T-cell (primary cell): ENCODE measurements around the gene GALNTL6. TPM values are rescaled to one million over a fixed set of nuclear protein-coding genes. Genes with fewer than 3 reads are reported as not detected.

ENCODE experiments used
- ATAC-seq, 4 experiments: fragments of 200-7000 bp in 3 of 4; fragments of 150-1000 bp in 1 of 4; cut with Tn5 transposase; replicated peaks in 1 of 4; 1 replicate in 3 of 4; 2 replicates in 1 of 4; pipeline ENCODE4 v1.10.0; 2021; ENCODE audit warnings: moderate library complexity in 3 of 4, mild to moderate bottlenecking in 2 of 4, moderate number of reproducible peaks in 1 of 4
- CTCF ChIA-PET, 2 donors: fragments of 300-600 bp; sonication (Branson Sonifier 250); formaldehyde crosslinking; loops; one replicate each; lab custom pipeline; 2022; ENCODE audit warnings: antibody characterized with exemption in 2 of 2; lab: Charles Lee
- POLR2A ChIA-PET, 2 donors: fragments of 300-600 bp; sonication (Branson Sonifier 250); formaldehyde crosslinking; loops; one replicate each; lab custom pipeline; 2022; ENCODE audit warnings: antibody characterized with exemption in 2 of 2; lab: Charles Lee
- DNase-seq, 35 experiments: peaks; one replicate each; pipeline versions ENCODE4 v3.0.0 to v3.0.0-alpha.2; 2013 to 2023
- H3K27ac ChIP-seq: one replicate; pipeline ENCODE4 v1.5.1; 2013; ENCODE audit warnings: low read length
- H3K27me3 ChIP-seq, 2 experiments: replicated peaks in 1 of 2; 1 replicate in 1 of 2; 2 replicates in 1 of 2; pipeline versions ENCODE4 v1.6.1 to v1.7.0; 2013; ENCODE audit warnings: low read length in 1 of 2, mixed read lengths in 1 of 2; ENCODE audit not compliant: control insufficient read depth in 2 of 2, insufficient read depth in 2 of 2; ENCODE audit errors: extremely low read depth in 1 of 2
- H3K36me3 ChIP-seq, 2 donors: 1 replicate in 1 of 2; 2 replicates in 1 of 2; pipeline versions ENCODE4 v1.6.1 to v1.7.0; 2013; ENCODE audit warnings: low read length in 1 of 2; ENCODE audit not compliant: control insufficient read depth in 2 of 2, insufficient read depth in 1 of 2; ENCODE audit errors: extremely low read depth in 1 of 2
- H3K4me1 ChIP-seq, 2 experiments: 1 replicate in 1 of 2; 2 replicates in 1 of 2; pipeline versions ENCODE4 v1.6.1 to v1.7.0; 2013; ENCODE audit warnings: low read length in 2 of 2, mixed read lengths in 1 of 2; ENCODE audit not compliant: insufficient read depth in 2 of 2, control insufficient read depth in 1 of 2; ENCODE audit errors: extremely low read depth in 1 of 2
- H3K4me3 ChIP-seq, 2 donors: 1 replicate in 1 of 2; 2 replicates in 1 of 2; pipeline versions ENCODE4 v1.5.1 to v1.7.0; 2013; ENCODE audit warnings: mild to moderate bottlenecking in 2 of 2, low read length in 1 of 2, moderate library complexity in 1 of 2; ENCODE audit not compliant: control insufficient read depth in 1 of 2; ENCODE audit errors: extremely low read depth in 1 of 2
- H3K9me3 ChIP-seq: 2 replicates; pipeline ENCODE4 v1.7.0; 2013
- H3K27ac Mint-ChIP-seq, 2 donors: one replicate each; pipeline ENCODE4 v1.8.0; 2020 to 2021; ENCODE audit warnings: mild to moderate bottlenecking in 2 of 2, mixed read lengths in 2 of 2
- H3K27me3 Mint-ChIP-seq, 2 donors: one replicate each; pipeline ENCODE4 v1.8.0; 2021 to 2022; ENCODE audit warnings: mixed read lengths in 2 of 2
- H3K36me3 Mint-ChIP-seq: one replicate; pipeline ENCODE4 v1.8.0; 2021; ENCODE audit warnings: mixed read lengths
- H3K4me1 Mint-ChIP-seq, 3 donors: one replicate each; pipeline ENCODE4 v1.8.0; 2020 to 2022; ENCODE audit warnings: mixed read lengths in 3 of 3, mild to moderate bottlenecking in 1 of 3
- H3K4me3 Mint-ChIP-seq, 3 donors: one replicate each; pipeline ENCODE4 v1.8.0; 2020 to 2022; ENCODE audit warnings: mild to moderate bottlenecking in 3 of 3, mixed read lengths in 3 of 3, moderate library complexity in 3 of 3
- H3K9me3 Mint-ChIP-seq, 3 donors: one replicate each; pipeline ENCODE4 v1.8.0; 2020 to 2022; ENCODE audit warnings: mixed read lengths in 3 of 3
- WGBS: methylation state at CpG from one replicate; pipeline ENCODE4 v1.1.5; 2013; ENCODE audit warnings: missing lambda C conversion rate; ENCODE audit not compliant: insufficient coverage; 5-methylcytosine and 5-hydroxymethylcytosine counted together
- total RNA-seq, 35 experiments: library from RNA in 6 of 35; stranded (reverse) in 6 of 35; fragments of 120-200 nt in 1 of 35; gene quantifications; one replicate each; pipeline versions ENCODE4 v1.2.1 to v1.2.4 and lab custom pipeline; 2013 to 2026

Gene GALNTL6
- total RNA-seq, 5 donors from 2014 or later (not counting 1 experiment from before 2014, with no cell fraction given), result not detected

DNA sequence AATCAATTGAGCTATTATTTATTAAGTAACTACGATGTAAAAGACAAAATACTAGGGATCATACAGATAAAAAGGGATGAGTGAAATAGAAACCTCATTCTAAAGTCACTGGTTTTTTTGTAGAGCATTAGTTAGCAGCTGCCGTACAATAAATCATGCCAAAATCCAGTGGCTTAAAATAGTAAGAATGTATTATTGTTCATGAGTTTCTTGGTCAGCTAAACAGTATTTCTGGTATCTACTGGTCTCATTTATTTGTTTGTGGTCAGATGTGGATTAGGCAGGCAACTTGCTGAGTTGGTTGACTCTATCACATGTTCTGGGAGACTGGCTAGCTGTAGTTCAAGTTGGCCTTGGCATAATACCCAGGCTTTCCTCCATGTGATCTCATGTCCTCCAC, 667.3 kb downstream of the GALNTL6 start:
- ChIA-PET POLR2A (no interaction called here), CTCF (no interaction called here)
- DNase-seq (no peak), ATAC-seq (no peak)
- no peaks in the 10 kb centered on the region for H3K4me1 ChIP-seq
- H3K9me3 ChIP-seq, result no peaks in the 10 kb centered on the region
- H3K27me3 ChIP-seq, result no peaks in the 10 kb centered on the region
- H3K4me1 Mint-ChIP-seq, result no peaks in the 10 kb centered on the region
- H3K4me3 Mint-ChIP-seq, result no peak overlapping the region
- H3K27ac ChIP-seq, result no peak overlapping the region
- no peaks in the 10 kb centered on the region for H3K36me3 Mint-ChIP-seq
- WGBS, result 67% methylated on average over 1 of the region's 2 CpGs
- H3K4me3 ChIP-seq, result no peak overlapping the region
- H3K9me3 Mint-ChIP-seq, result peaks cover 5 to 24% (median 19%) of the 10 kb centered on the region in 3 donors
- no peak overlapping the region for H3K27ac Mint-ChIP-seq
- H3K27me3 Mint-ChIP-seq, result no peaks in the 10 kb centered on the region
- H3K36me3 ChIP-seq, result no peaks in the 10 kb centered on the region

DNA sequence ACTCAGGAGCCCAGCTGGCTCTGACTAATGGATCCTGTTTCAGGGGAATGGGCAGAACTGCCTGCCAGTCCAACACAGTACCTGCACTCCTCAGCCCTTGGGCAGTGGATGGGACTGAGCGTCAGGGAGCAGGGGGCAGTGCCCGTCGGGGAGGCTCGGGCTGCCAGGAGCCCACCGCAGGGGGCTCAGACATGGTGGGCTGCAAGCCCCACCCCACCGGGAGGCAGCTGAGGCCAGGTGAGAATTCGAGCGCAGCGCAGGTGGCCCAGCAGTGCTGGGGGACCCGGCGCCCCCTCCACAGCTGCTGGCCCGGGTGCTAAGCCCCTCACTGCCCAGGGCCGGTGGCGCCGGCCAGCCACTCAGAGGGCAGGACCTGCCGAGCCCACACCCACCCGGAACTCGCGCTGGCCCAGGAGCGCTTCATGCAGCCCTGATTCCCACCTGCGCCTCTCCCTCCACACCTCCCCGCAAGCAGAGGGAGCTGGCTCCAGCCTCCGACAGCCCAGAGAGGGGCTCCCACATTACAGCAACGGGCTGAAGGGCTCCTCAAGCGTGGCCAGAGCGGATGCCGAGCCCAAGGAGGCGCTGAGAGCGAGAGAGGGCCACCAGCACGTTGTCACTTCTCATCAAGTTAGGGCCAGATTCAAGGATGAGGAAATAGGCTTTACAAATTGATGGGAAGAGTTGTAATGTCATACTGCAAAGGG, 668.8 kb downstream of the GALNTL6 start:
- H3K27ac Mint-ChIP-seq, result no peak overlapping the region
- no peak overlapping the region for H3K4me3 Mint-ChIP-seq
- H3K27me3 Mint-ChIP-seq, result no peaks in the 10 kb centered on the region
- H3K36me3 Mint-ChIP-seq, result no peaks in the 10 kb centered on the region
- CTCF ChIA-PET, result no interaction called here
- POLR2A ChIA-PET, result no interaction called here
- Histone ChIP-seq H3K27ac (no peak overlapping the region), H3K27me3 (no peaks in the 10 kb centered on the region), H3K4me1 (no peaks in the 10 kb centered on the region), H3K4me3 (no peak overlapping the region), H3K9me3 (no peaks in the 10 kb centered on the region), H3K36me3 (no peaks in the 10 kb centered on the region)
- ATAC-seq (no peak), DNase-seq (no peak)
- peaks cover 5 to 24% (median 19%) of the 10 kb centered on the region in 3 donors for H3K9me3 Mint-ChIP-seq
- H3K4me1 Mint-ChIP-seq, result no peaks in the 10 kb centered on the region
- WGBS, result 91% methylated on average over 28 of the region's 30 CpGs

DNA sequence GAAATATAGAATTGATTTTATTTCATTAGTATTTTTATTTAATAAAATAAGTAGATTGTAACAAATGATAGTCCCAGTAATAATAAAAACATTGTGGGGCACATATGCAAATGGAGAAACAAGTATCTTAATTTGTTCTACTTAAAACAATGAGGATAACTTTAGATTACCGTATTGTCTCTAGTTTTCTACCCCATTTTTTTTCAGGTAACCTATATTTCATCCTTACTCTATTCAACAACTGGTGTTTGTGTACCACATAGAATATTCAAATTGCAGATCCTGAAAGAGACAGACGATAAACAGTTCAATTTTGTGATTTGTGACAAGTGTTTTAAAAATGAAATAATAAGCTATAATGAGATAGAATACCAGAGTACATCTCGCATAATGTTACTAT, 671.8 kb downstream of the GALNTL6 start:
- Mint-ChIP-seq H3K27ac (no peak overlapping the region), H3K4me3 (no peak overlapping the region), H3K27me3 (no peaks in the 10 kb centered on the region), H3K4me1 (no peaks in the 10 kb centered on the region), H3K9me3 (peaks cover 0 to 14% (median 11%) of the 10 kb centered on the region in 3 donors), H3K36me3 (no peaks in the 10 kb centered on the region)
- Histone ChIP-seq H3K9me3 (no peaks in the 10 kb centered on the region), H3K36me3 (no peaks in the 10 kb centered on the region), H3K4me3 (no peak overlapping the region), H3K27ac (no peak overlapping the region), H3K27me3 (no peaks in the 10 kb centered on the region), H3K4me1 (no peaks in the 10 kb centered on the region)
- no peak for ATAC-seq
- no peak for DNase-seq
- ChIA-PET POLR2A (no interaction called here), CTCF (no interaction called here)
- no CpG with 5 or more reads among the region's 3 CpGs for WGBS

DNA sequence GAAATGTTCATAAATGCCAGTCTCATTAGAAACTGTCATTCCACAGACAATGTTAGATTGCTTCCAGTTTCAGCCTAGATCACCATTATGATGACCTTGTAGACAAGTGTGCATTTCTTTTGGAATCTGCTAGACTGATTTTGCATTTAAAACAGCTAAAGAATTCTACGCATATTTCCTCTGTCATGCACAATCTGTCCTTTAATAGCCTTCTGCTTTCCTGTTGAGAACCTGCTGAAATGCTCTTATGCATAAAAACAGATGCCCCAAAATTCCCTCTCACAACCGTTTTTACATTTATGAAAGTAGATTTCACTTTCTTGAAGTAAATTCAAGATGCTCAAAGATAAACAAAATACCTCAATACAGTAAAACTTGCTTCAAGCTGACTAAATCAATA, 673.3 kb downstream of the GALNTL6 start:
- Histone ChIP-seq H3K36me3 (no peaks in the 10 kb centered on the region), H3K4me3 (no peak overlapping the region), H3K27ac (no peak overlapping the region), H3K4me1 (no peaks in the 10 kb centered on the region), H3K27me3 (no peaks in the 10 kb centered on the region), H3K9me3 (no peaks in the 10 kb centered on the region)
- CTCF ChIA-PET, result no interaction called here
- Mint-ChIP-seq H3K9me3 (peaks cover 0 to 6% (median 5%) of the 10 kb centered on the region in 3 donors), H3K4me3 (no peak overlapping the region), H3K4me1 (no peaks in the 10 kb centered on the region), H3K36me3 (no peaks in the 10 kb centered on the region), H3K27ac (no peak overlapping the region), H3K27me3 (no peaks in the 10 kb centered on the region)
- POLR2A ChIA-PET, result no interaction called here
- DNase-seq (no peak), ATAC-seq (no peak)
- WGBS, result no CpG with 5 or more reads among the region's 2 CpGs

DNA sequence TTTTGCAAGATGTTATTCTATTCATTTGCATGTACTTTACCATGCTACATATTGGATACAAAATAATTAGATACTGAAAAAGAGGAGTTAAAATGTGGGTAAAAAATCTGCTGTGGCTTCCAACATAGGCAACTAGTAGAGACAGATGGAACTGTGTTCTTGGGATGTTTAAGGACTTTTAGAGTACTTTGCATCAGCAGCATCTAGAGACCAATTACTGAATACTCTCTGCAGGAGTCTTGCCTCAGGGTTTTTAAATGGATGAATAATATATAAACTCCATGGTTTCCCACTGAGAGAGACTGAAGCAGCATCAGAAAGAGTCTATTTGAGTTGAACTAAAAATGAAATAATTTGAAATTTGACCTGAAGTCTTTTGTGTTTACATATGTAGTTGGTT, 676.7 kb downstream of the GALNTL6 start:
- Histone ChIP-seq H3K36me3 (no peaks in the 10 kb centered on the region), H3K9me3 (no peaks in the 10 kb centered on the region), H3K27me3 (no peaks in the 10 kb centered on the region), H3K4me1 (no peaks in the 10 kb centered on the region), H3K4me3 (no peak overlapping the region), H3K27ac (no peak overlapping the region)
- H3K27ac Mint-ChIP-seq, result no peak overlapping the region
- H3K4me3 Mint-ChIP-seq, result no peak overlapping the region
- no peaks in the 10 kb centered on the region for H3K36me3 Mint-ChIP-seq
- no peak for ATAC-seq
- POLR2A ChIA-PET, result no interaction called here
- H3K27me3 Mint-ChIP-seq, result no peaks in the 10 kb centered on the region
- no peaks in the 10 kb centered on the region for H3K4me1 Mint-ChIP-seq
- no peak for DNase-seq
- CTCF ChIA-PET, result no interaction called here
- peaks cover 0 to 4% (median 0%) of the 10 kb centered on the region in 3 donors for H3K9me3 Mint-ChIP-seq

DNA sequence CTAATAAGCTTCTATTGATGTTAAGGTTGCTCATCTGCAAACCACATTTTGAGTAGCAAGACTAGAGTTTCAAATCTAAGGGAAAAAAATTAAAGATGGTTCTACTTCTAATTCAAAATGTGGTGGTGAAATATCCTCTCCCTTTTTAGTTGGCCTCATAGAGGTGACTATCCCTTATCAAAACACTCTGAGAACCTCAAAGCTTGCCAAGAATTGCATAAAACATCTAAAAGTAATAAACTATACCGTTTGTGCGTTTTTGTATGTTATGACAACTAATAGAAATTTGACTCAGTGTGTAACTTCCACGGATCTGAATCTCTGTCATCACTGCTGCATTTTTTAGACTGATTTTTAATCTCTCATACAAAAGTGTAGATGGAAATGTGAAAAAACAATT, 682.6 kb downstream of the GALNTL6 start:
- Histone ChIP-seq H3K36me3 (no peaks in the 10 kb centered on the region), H3K4me1 (no peaks in the 10 kb centered on the region), H3K4me3 (no peak overlapping the region), H3K27ac (no peak overlapping the region), H3K9me3 (no peaks in the 10 kb centered on the region), H3K27me3 (no peaks in the 10 kb centered on the region)
- ATAC-seq (no peak), DNase-seq (no peak)
- ChIA-PET POLR2A (no interaction called here), CTCF (no interaction called here)
- H3K4me1 Mint-ChIP-seq, result no peaks in the 10 kb centered on the region
- H3K27ac Mint-ChIP-seq, result no peak overlapping the region
- H3K9me3 Mint-ChIP-seq, result peaks cover 0 to 4% (median 2%) of the 10 kb centered on the region in 3 donors
- H3K4me3 Mint-ChIP-seq, result no peak overlapping the region
- no peaks in the 10 kb centered on the region for H3K36me3 Mint-ChIP-seq
- no CpG with 5 or more reads among the region's 3 CpGs for WGBS
- no peaks in the 10 kb centered on the region for H3K27me3 Mint-ChIP-seq

DNA sequence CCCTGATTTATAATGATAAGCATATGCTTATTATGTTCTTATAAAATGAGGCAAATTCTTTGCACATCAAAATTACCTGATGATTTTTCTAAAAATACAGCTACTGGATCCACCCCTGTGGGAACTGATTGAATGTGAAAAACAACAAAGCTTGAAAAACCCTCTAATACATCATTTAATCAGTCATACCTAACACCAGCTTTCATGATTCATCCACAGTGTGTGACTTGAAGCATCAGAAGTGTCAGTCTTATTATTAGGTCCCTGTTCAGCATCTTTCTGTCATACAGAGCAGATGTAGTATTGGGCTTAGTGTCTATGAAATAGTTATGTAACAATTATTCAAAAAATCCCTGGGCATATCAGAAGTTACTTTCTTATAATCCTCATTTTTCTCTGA, 684.1 kb downstream of the GALNTL6 start:
- no peaks in the 10 kb centered on the region for H3K36me3 Mint-ChIP-seq
- Histone ChIP-seq H3K36me3 (no peaks in the 10 kb centered on the region), H3K4me1 (no peaks in the 10 kb centered on the region), H3K27ac (no peak overlapping the region), H3K4me3 (no peak overlapping the region), H3K27me3 (no peaks in the 10 kb centered on the region), H3K9me3 (no peaks in the 10 kb centered on the region)
- DNase-seq (no peak), ATAC-seq (no peak)
- ChIA-PET CTCF (no interaction called here), POLR2A (no interaction called here)
- no peaks in the 10 kb centered on the region for H3K27me3 Mint-ChIP-seq
- peaks cover 0 to 5% (median 4%) of the 10 kb centered on the region in 3 donors for H3K9me3 Mint-ChIP-seq
- no peak overlapping the region for H3K27ac Mint-ChIP-seq
- no peak overlapping the region for H3K4me3 Mint-ChIP-seq
- H3K4me1 Mint-ChIP-seq, result no peaks in the 10 kb centered on the region
